Measurements from ENCODE around the gene UBA3.

UBA3 gene

DNA sequence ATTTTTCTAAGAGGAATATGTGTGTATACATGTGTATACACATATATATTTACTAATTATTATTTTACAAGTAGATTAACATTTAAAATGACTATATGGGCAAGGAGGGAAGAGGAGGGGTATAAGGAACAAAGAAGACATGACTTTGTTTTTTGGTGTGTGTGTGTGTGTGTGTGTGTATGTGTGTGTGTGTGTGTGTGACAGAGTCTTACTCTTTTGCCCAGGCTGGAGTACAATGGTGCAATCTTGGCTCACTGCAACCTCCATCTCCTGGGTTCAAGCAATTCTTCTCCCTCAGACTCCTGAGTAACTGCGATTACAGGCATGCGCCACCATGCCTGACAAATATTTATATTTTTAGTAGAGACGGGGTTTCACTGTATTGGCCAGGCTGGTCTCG, 64.1 kb downstream of the UBA3 start:
- no peak for TF ChIP-seq CTCF (IDR thresholded peaks at IDR 0.05; ENCODE audit: insufficient read depth, low read depth, low read length, missing control alignments)
- no peak for DNase-seq (ENCODE audit: low read depth)
- no peak overlapping the region for H3K4me3 ChIP-seq (ENCODE audit: low read length)

DNA sequence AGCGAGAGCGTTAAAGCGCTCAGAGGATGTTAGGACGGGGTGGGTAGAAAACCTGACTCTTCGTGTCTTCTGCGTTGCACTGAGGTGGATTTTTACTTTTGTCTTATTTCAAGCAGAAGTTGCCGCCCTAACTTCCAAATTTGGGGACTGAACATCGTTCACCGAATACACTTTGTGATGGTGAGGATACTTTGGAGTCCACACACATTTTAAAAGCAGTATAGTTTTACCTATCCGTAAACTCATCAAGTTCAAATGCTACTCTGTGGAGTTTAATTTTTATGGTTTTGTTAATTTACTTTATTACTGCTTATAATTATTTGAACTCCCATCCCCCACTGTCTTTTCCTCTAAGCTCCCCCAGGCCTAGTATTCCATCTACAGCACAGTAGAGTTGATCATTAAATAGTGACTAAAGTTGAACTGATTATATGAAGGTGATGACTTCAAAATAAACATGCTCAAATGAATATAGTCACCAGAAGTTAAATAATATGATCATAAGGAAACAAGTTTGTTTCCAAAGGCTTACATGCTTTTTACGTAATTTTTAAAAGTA, 66.1 kb downstream of the UBA3 start:
- DNase-seq (ENCODE audit: low read depth), result no peak
- TF ChIP-seq CTCF (IDR thresholded peaks at IDR 0.05; ENCODE audit: insufficient read depth, low read depth, low read length, missing control alignments), result no peak
- H3K4me3 ChIP-seq (ENCODE audit: low read length), result peak overlapping the region; percentile 60

- peak; percentile 43 for TF ChIP-seq CTCF (IDR thresholded peaks at IDR 0.05; ENCODE audit: insufficient read depth, low read depth, low read length, missing control alignments)
- DNase-seq (ENCODE audit: low read depth), result peak; percentile 87
- H3K4me3 ChIP-seq (ENCODE audit: low read length), result peak within 1 kb of the TSS; percentile 60
Observed at GRCh38 chr3:69013253-69014021, 66.7 kb downstream of the UBA3 start, which contains the start of gene EOGT. Gene EOGT, minus strand, starts transcription at chr3:69013684. Its CDS starts 3,838 bp downstream, at chr3:69009846.

GRCh38 chr3:69012800-69013252, 67.3 kb downstream of the UBA3 start:
- TF ChIP-seq CTCF (IDR thresholded peaks at IDR 0.05; ENCODE audit: insufficient read depth, low read depth, low read length, missing control alignments), result no peak
- H3K4me3 ChIP-seq (ENCODE audit: low read length), result peak overlapping the region; percentile 60
- no peak for DNase-seq (ENCODE audit: low read depth)

GRCh38 chr3:69012100-69012799, 67.9 kb downstream of the UBA3 start:
- peak overlapping the region; percentile 60 for H3K4me3 ChIP-seq (ENCODE audit: low read length)
- peak; percentile 93 for DNase-seq (ENCODE audit: low read depth)
- no peak for TF ChIP-seq CTCF (IDR thresholded peaks at IDR 0.05; ENCODE audit: insufficient read depth, low read depth, low read length, missing control alignments)

GRCh38 chr3:69011096-69011730, 69.0 kb downstream of the UBA3 start:
- H3K4me3 ChIP-seq (ENCODE audit: low read length), result no peak overlapping the region
- DNase-seq (ENCODE audit: low read depth), result peak; percentile 34
- TF ChIP-seq CTCF (IDR thresholded peaks at IDR 0.05; ENCODE audit: insufficient read depth, low read depth, low read length, missing control alignments), result no peak
